GM12872 (cell line): ENCODE results near the gene IL21R.
A peak's percentile ranks its signal among the peaks of the same experiment; 100 is the strongest.

Experiments used
- CTCF ChIP-seq: IDR thresholded peaks from 3 replicates; pipeline ENCODE4 v1.5.1; 2011; ENCODE audit warnings: low read depth, mild to moderate bottlenecking, low read length, moderate library complexity; ENCODE audit not compliant: insufficient read depth

IL21R gene

GRCh38 chr16:27447301-27447700, 45.3 kb downstream of the IL21R start:
- TF ChIP-seq CTCF: no peak

- TF ChIP-seq CTCF: no peak
Measured at GRCh38 chr16:27448532-27449433, 46.8 kb downstream of the IL21R start.

- 0 out of 3 replicates have a peak, but pooled peaks have one; percentile 12 for TF ChIP-seq CTCF
Measured at GRCh38 chr16:27449434-27450195, 47.6 kb downstream of the IL21R start.

GRCh38 chr16:27450196-27450549, 48.2 kb downstream of the IL21R start:
- no peak for TF ChIP-seq CTCF

GRCh38 chr16:27452569-27453493, 50.9 kb downstream of the IL21R start:
- TF ChIP-seq CTCF: no peak

GRCh38 chr16:27453494-27453825, 51.5 kb downstream of the IL21R start:
- no peak for TF ChIP-seq CTCF

- no peak for TF ChIP-seq CTCF
Measured at GRCh38 chr16:27455700-27456099, 53.7 kb downstream of the IL21R start.
